ENCODE data around the gene NTNG2. TPM values are rescaled to one million over a fixed set of nuclear protein-coding genes. Genes with fewer than 3 reads are reported as not detected.
A peak's percentile ranks its signal among the peaks of the same experiment; 100 is the strongest.
"Not testable (repeated sequence)": the region's sequence is repeated elsewhere in the genome, so short reads cannot be mapped to it uniquely, and the experiment has no call there.

NTNG2 gene
- 10 to 100 TPM in 1 of 2 experiments, 1 to 10 TPM in 1; 8.5 to 10.8 TPM for total RNA-seq
- polyA plus RNA-seq: 1 to 10 TPM in 1 of 3 donors, under 1 TPM in 2; 0.75 to 1.0 (median 0.96) TPM
- 1.4 to 4.3 (median 3.0) reads per million in 6 experiments for total RNA-seq

- H3K9me3 Mint-ChIP-seq: no peaks in the 10 kb centered on the region
- H3K27me3 Mint-ChIP-seq: peaks cover 11 to 43% (median 33%) of the 10 kb centered on the region in 5 donors
- peak within 1 kb of the TSS; percentile 88 to 99 (median 96) for H3K4me3 Mint-ChIP-seq
- peaks cover 8 to 29% (median 10%) of the 10 kb centered on the region in 4 donors for H3K4me1 Mint-ChIP-seq
- peak in 1 of 10 donors; percentile 15 for DNase-seq
- peak; percentile 38 to 50 for ATAC-seq
- H3K27ac Mint-ChIP-seq: peak within 1 kb of the TSS; percentile 29 to 90 (median 84)
- POLR2A ChIA-PET: interaction anchor here (1.2 kb wide), 1 partner anchor 80 kb away, joined by 6 read pairs; no protein-coding TSS in a partner anchor
- H3K36me3 Mint-ChIP-seq: peaks cover 0 to 2% (median 0%) of the 10 kb centered on the region in 3 donors
Measured at GRCh38 chr9:132161743-132162184, at the start of gene NTNG2. TSS of gene NTNG2 (plus strand) at chr9:132162058. CDS start at chr9:132166832, 4,774 bp downstream.

DNA sequence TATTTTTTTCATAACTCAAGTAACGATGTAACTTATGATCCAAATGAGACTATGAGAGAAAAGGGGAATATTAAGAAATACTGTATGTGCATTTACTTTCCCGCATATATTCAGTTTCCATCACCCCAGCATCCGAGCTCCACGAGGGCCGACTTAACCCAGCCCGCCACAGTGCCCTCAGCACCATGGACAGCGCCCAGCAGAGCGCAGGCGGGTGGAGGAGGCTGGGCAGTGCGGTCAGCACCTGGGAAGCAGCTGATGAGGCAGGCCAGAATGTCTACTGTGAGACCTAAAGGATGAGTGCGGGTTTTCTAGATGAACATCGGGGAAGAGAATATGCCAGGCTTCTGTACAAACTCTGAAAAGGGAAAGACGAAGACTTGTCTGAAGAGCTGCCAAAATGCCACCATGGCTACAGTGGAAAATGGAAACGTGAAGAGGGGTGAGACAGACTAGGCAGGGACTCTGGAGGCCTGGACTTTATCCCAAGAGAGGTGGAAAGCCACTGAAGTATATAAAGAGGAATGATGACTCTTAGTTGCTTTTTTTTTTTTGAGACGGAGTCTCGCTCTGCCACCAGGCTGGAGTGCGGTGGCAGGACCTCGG is 47.7 kb upstream of the NTNG2 start:
- POLR2A ChIA-PET: no interaction called here
- peak in 1 of 2 donors; percentile 49 for ATAC-seq

GRCh38 chr9:132116583-132116982 is 45.3 kb upstream of the NTNG2 start:
- DNase-seq: no peak
- H3K36me3 Mint-ChIP-seq: peaks cover 0 to 8% (median 0%) of the 10 kb centered on the region in 3 donors
- H3K27ac Mint-ChIP-seq: no peak overlapping the region
- POLR2A ChIA-PET: no interaction called here
- no peak overlapping the region for H3K4me3 Mint-ChIP-seq
- no peak for ATAC-seq
- no peaks in the 10 kb centered on the region for H3K4me1 Mint-ChIP-seq
- H3K27me3 Mint-ChIP-seq: peaks cover 31 to 89% (median 43%) of the 10 kb centered on the region in 5 donors
- peaks cover 0 to 8% (median 0%) of the 10 kb centered on the region in 9 donors for H3K9me3 Mint-ChIP-seq

More for the DNA sequence above, 47.7 kb upstream of the NTNG2 start:
- H3K9me3 Mint-ChIP-seq: peaks cover 0 to 8% (median 0%) of the 10 kb centered on the region in 9 donors
- no peak overlapping the region for H3K27ac Mint-ChIP-seq
- H3K4me3 Mint-ChIP-seq: no peak overlapping the region
- peaks cover 0 to 11% (median 0%) of the 10 kb centered on the region in 3 donors for H3K36me3 Mint-ChIP-seq
- DNase-seq: peak in 8 of 10 donors; percentile 4 to 47 (median 17)
- H3K4me1 Mint-ChIP-seq: no peaks in the 10 kb centered on the region
- peaks cover 26 to 89% (median 40%) of the 10 kb centered on the region in 5 donors for H3K27me3 Mint-ChIP-seq

DNA sequence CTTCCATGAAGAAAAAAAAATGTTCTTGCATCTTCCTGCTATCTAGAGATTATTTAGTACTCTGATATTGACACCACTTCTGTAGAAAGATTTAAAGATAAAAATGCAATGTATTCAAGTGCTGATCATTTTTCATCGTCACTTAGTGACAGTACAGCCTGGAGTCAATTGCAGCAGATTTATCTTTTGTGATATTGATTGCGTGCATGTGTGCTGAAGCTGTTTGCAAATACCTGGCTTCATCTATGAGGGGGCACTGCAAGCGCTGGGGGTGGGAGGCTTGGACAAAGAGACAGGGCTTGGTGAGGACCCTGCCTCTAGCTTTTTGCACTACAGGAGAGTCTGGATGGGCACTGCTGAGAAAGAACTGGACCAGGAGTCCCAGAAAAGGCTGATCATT is 44.2 kb upstream of the NTNG2 start:
- no peak for DNase-seq
- Mint-ChIP-seq H3K9me3 (peaks cover 0 to 8% (median 0%) of the 10 kb centered on the region in 9 donors), H3K27me3 (peaks cover 31 to 90% (median 43%) of the 10 kb centered on the region in 5 donors), H3K27ac (no peak overlapping the region), H3K4me3 (no peak overlapping the region), H3K4me1 (no peaks in the 10 kb centered on the region), H3K36me3 (peaks cover 0 to 8% (median 0%) of the 10 kb centered on the region in 3 donors)
- no peak for ATAC-seq
- POLR2A ChIA-PET: no interaction called here

- peaks cover 32 to 100% (median 48%) of the 10 kb centered on the region in 5 donors for H3K27me3 Mint-ChIP-seq
- H3K27ac Mint-ChIP-seq: no peak overlapping the region
- no peak for DNase-seq
- H3K36me3 Mint-ChIP-seq: no peaks in the 10 kb centered on the region
- no peak for ATAC-seq
- H3K4me1 Mint-ChIP-seq: peaks cover 0 to 3% (median 3%) of the 10 kb centered on the region in 4 donors
- POLR2A ChIA-PET: no interaction called here
- peaks cover 0 to 3% (median 0%) of the 10 kb centered on the region in 9 donors for H3K9me3 Mint-ChIP-seq
- no peak overlapping the region for H3K4me3 Mint-ChIP-seq
Measured at GRCh38 chr9:132121021-132121420, 40.8 kb upstream of the NTNG2 start.

DNA sequence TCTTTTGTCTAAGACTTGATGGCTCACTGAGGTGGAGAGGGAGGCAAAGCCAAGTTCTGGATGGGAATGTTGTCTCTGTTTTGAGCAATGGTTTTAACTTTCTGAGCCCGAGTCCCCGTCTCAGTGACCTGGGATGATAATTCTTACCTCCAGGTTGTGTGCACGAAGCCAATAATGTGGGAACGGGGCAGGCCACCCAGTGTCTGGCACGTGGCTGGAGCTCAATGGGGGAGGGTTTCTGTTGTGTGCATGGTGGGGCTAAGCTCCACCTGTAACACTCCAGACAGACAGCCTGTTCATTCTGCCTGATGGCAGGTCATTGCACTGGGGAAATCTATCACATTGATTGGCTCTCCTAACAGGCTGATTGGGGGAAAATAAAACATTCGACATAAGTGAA is 37.1 kb upstream of the NTNG2 start:
- H3K27me3 Mint-ChIP-seq: peaks cover 32 to 97% (median 68%) of the 10 kb centered on the region in 5 donors
- H3K36me3 Mint-ChIP-seq: no peaks in the 10 kb centered on the region
- no peak overlapping the region for H3K27ac Mint-ChIP-seq
- H3K4me3 Mint-ChIP-seq: no peak overlapping the region
- ATAC-seq (no peak), DNase-seq (no peak)
- peaks cover 0 to 3% (median 0%) of the 10 kb centered on the region in 9 donors for H3K9me3 Mint-ChIP-seq
- POLR2A ChIA-PET: no interaction called here
- peaks cover 2 to 11% (median 8%) of the 10 kb centered on the region in 4 donors for H3K4me1 Mint-ChIP-seq

- peaks cover 33 to 97% (median 72%) of the 10 kb centered on the region in 5 donors for H3K27me3 Mint-ChIP-seq
- POLR2A ChIA-PET: no interaction called here
- H3K4me1 Mint-ChIP-seq: peaks cover 2 to 11% (median 8%) of the 10 kb centered on the region in 4 donors
- H3K4me3 Mint-ChIP-seq: no peak overlapping the region
- no peak for ATAC-seq
- no peaks in the 10 kb centered on the region for H3K36me3 Mint-ChIP-seq
- no peak for DNase-seq
- peaks cover 0 to 5% (median 0%) of the 10 kb centered on the region in 9 donors for H3K9me3 Mint-ChIP-seq
- no peak overlapping the region for H3K27ac Mint-ChIP-seq
Measured at GRCh38 chr9:132125361-132125760, 36.5 kb upstream of the NTNG2 start.

- Mint-ChIP-seq H3K36me3 (no peaks in the 10 kb centered on the region), H3K27ac (no peak overlapping the region), H3K4me3 (peak overlapping the region; percentile 16 to 74 (median 50)), H3K4me1 (peaks cover 2 to 11% (median 8%) of the 10 kb centered on the region in 4 donors), H3K9me3 (peaks cover 0 to 5% (median 0%) of the 10 kb centered on the region in 9 donors), H3K27me3 (peaks cover 33 to 97% (median 76%) of the 10 kb centered on the region in 5 donors)
- DNase-seq: no peak
- POLR2A ChIA-PET: interaction anchor here (0.7 kb wide), 1 partner anchor 808 kb away, joined by 4 read pairs; no protein-coding TSS in a partner anchor
- no peak for ATAC-seq
Measured at GRCh38 chr9:132125944-132126679, 35.7 kb upstream of the NTNG2 start.

- no peaks in the 10 kb centered on the region for H3K36me3 Mint-ChIP-seq
- H3K9me3 Mint-ChIP-seq: peaks cover 0 to 5% (median 0%) of the 10 kb centered on the region in 9 donors
- no peak overlapping the region for H3K27ac Mint-ChIP-seq
- POLR2A ChIA-PET: interaction anchor here (0.7 kb wide), 1 partner anchor 807 kb away, joined by 4 read pairs; no protein-coding TSS in a partner anchor
- peaks cover 36 to 97% (median 81%) of the 10 kb centered on the region in 5 donors for H3K27me3 Mint-ChIP-seq
- peaks cover 2 to 11% (median 8%) of the 10 kb centered on the region in 4 donors for H3K4me1 Mint-ChIP-seq
- DNase-seq: no peak
- no peak for ATAC-seq
- H3K4me3 Mint-ChIP-seq: peak overlapping the region in 6 of 10 donors; percentile 41 to 74 (median 56)
Measured at GRCh38 chr9:132126680-132127236, 35.1 kb upstream of the NTNG2 start.

- peaks cover 0 to 5% (median 0%) of the 10 kb centered on the region in 9 donors for H3K9me3 Mint-ChIP-seq
- H3K4me1 Mint-ChIP-seq: peaks cover 5 to 11% (median 8%) of the 10 kb centered on the region in 4 donors
- peak overlapping the region in 1 of 10 donors; percentile 14 for H3K27ac Mint-ChIP-seq
- no peak overlapping the region for H3K4me3 Mint-ChIP-seq
- ATAC-seq (no peak), DNase-seq (no peak)
- H3K27me3 Mint-ChIP-seq: peaks cover 41 to 97% (median 79%) of the 10 kb centered on the region in 5 donors
- no peaks in the 10 kb centered on the region for H3K36me3 Mint-ChIP-seq
- POLR2A ChIA-PET: no interaction called here
Measured at GRCh38 chr9:132127888-132128534, 33.8 kb upstream of the NTNG2 start.

- Mint-ChIP-seq H3K4me3 (no peak overlapping the region), H3K27me3 (peaks cover 33 to 92% (median 67%) of the 10 kb centered on the region in 5 donors), H3K36me3 (no peaks in the 10 kb centered on the region), H3K4me1 (peaks cover 5 to 11% (median 8%) of the 10 kb centered on the region in 4 donors), H3K27ac (peak overlapping the region in 1 of 10 donors; percentile 13), H3K9me3 (peaks cover 0 to 2% (median 0%) of the 10 kb centered on the region in 9 donors)
- no peak for DNase-seq
- ATAC-seq: no peak
- POLR2A ChIA-PET: no interaction called here
Measured at GRCh38 chr9:132129535-132129934, 32.3 kb upstream of the NTNG2 start.

- H3K36me3 Mint-ChIP-seq, H3K27ac Mint-ChIP-seq, H3K4me1 Mint-ChIP-seq, ATAC-seq, POLR2A ChIA-PET, H3K4me3 Mint-ChIP-seq, H3K9me3 Mint-ChIP-seq, DNase-seq: not testable (repeated sequence)
- peaks cover 30 to 81% (median 45%) of the 10 kb centered on the region in 5 donors for H3K27me3 Mint-ChIP-seq
Measured at GRCh38 chr9:132134085-132134484, 27.8 kb upstream of the NTNG2 start.

All from naive thymus-derived CD8-positive, alpha-beta T cell (primary cell).